Inferior parietal cortex (tissue), 1 donor: ENCODE data around the gene MEGF6.

ENCODE experiments used
- DNase-seq: peaks from one replicate; pipeline ENCODE4 v3.0.0-alpha.2; 2016; ENCODE audit errors: extremely low spot score

Gene MEGF6

DNA sequence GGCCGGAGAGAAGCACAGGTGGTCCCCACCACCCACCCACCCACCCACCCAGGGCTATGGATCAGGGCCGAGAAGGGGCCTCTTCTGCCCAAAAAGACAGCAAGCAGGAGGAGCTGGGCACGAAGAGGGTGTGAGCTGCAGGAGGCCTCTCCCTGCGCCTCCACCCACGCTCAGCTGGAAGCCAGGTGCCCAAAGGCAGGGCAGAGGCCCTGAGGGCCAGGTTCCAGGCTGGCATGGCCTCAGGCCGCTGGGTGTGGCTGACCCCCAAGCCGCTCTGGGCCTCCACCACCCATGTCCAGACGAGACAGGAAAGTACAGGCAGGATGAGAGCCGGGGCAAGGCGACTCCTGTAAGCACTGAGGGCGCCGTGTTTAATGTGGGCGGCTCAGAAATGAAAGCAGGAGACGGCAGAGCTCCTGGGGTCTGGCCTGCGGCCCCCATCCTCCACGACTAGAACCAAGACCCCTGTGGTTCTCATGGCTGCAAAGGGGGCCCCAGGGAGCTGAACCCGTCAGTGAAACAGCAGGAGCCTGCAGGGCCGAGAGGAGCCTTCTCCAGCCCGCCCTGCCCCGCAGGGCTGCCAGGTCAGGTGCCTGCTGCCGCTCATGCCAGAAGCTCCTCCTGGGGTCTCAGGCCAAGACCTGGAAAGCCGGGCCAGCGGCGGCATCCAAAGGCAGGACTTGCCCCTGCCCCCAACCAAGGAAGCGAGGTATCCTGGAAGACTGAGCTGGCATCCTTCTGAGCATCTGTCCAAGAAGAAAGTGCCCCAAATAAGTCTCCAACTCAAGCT lies 56.0 kb downstream of the MEGF6 start:
- no peak for DNase-seq

GRCh38 chr1:3553940-3554223 lies 57.4 kb downstream of the MEGF6 start:
- no peak for DNase-seq

GRCh38 chr1:3553166-3553939 lies 58.0 kb downstream of the MEGF6 start:
- no peak for DNase-seq

- no peak for DNase-seq
Observed at GRCh38 chr1:3552751-3553150, 58.6 kb downstream of the MEGF6 start.

- no peak for DNase-seq
Observed at GRCh38 chr1:3552176-3552575, 59.1 kb downstream of the MEGF6 start.

DNA sequence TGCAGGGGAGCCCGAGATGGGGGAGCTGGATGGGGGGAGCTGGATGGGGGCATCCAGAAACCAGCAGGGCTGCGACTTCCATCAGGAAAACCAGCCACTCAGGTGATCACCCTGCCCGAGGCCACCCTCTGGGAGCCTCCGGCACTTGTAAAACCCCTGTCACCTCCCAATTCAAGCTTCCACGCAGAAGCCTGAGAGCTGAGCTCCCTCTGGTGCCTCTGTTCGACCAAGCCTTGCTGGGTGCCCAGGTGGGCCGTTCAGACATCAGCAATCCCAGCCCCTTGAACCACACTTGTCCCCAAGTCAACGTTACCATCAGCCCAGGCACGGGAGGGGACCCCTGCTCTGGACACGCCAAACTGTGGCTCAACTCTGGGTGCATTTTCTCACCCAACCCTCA lies 59.6 kb downstream of the MEGF6 start:
- DNase-seq, result no peak

- no peak for DNase-seq
Observed at GRCh38 chr1:3551290-3551678, 60.0 kb downstream of the MEGF6 start.

GRCh38 chr1:3550511-3551289 lies 60.6 kb downstream of the MEGF6 start:
- no peak for DNase-seq

DNA sequence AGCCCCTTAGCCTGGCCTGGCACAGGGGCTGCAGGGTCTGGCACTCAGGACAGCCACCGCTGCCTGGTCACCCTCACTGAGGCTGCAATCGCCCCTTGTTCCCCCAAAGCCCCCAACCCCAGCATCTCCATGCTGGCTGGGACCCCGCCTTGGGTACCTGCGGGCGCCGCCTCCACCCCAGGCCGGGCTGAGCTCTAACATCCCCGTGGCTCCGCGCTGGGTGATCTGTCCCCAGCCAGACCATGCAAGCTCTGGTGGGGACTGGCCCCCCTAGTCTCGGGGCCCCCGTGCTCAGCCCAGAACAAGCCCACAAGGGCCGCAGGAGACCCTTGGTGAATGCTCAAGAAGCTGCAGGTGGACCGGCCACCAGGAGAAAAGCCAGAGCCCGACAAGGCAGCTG lies 62.4 kb downstream of the MEGF6 start:
- no peak for DNase-seq

- no peak for DNase-seq
Observed at GRCh38 chr1:3548156-3548893, 63.0 kb downstream of the MEGF6 start.

DNA sequence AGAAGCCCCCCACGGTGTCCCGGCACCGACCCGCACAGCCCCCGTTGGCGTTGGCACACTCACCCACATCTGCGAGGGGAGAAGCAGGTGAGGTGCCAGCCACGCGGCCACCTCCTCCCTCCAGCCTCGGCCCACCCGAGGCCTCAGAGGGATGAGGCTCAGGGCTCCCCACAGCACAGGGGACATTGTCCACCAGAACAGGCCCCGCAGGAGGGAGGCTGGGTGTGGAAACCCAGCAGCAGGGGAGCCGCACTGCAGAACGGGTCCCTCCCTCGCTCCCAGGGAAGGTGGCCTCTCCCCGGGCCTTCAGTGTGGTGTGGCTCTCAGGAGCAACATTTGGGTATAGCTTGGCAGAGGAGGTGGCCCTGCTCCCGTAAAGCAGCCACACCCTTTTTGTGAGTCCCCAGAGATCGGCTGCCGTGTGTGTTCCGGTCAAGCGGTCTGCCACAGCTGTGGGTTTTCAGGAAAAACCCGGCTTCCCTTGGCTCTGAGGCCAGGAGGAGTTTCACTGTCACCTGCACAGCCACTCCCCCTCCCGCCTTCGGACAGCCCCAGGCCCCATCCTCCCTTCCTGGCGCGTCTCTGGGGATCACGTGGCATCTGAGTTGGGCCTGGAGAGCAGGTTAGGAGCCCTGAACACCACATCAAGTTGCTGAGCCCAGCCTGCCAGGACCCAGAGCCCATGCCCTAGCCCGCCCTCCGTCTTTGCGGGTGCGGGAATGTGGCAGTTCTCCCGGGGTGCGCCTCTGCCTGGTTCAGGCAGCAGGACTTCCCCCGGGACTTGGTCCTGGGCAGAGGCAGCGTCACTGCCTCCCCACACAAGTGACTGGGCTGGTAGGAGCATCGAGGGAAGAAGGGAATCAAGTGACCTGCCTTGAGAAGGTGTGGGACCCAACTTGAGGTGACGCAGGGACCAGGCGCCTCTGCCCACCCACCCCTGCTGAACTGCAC lies 64.0 kb downstream of the MEGF6 start:
- DNase-seq, result no peak

DNA sequence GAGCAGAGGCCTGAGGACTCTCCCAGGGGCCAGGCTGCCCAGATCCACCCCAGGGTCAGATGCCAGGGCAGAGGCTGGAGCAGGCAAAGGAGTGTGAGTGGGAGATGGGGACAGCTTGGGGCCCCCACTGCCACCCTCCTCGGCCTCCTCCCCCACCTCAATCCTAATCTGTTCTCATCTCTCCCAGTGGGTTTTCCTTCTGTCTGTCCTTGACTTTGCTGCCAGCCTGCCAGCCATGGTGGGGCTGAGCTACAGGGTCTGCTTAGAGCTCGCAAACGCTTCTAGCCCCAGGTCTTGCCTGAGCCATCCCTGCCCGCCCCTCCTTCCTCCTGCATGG lies 65.3 kb downstream of the MEGF6 start:
- DNase-seq, result no peak

DNA sequence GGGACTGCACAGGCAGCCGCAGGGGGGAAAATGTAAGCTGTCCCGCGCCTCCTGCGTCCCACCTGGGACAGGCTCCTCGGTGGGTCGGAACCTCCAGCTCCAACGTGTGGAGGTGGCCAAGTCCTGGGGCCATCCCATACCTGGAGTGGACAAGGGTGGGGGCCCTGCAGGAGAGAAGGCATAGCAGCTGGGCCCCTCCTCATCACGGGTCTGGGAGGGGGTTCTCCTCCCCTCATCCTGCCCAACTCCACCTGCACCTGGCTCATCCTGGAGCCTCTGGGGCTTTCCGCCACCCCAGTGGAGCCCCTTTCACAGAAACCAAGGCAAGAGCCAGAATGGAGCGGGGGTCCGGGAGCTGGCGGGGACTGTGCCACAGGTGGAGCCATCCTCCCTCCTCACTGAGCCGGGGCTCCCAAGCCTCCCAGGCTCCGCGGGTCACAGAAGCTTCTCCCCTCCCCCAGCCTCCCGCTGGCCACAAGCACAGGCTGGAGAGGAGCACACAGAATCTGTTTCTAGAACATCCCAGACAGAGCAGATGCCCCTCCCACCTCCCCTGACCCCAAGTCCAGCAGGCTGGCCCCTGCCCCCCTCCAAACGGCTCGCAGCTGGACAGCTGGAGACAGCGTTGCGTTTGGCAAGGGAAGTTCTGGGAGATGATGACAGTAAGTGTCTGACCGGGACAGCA lies 65.8 kb downstream of the MEGF6 start:
- DNase-seq, result no peak

DNA sequence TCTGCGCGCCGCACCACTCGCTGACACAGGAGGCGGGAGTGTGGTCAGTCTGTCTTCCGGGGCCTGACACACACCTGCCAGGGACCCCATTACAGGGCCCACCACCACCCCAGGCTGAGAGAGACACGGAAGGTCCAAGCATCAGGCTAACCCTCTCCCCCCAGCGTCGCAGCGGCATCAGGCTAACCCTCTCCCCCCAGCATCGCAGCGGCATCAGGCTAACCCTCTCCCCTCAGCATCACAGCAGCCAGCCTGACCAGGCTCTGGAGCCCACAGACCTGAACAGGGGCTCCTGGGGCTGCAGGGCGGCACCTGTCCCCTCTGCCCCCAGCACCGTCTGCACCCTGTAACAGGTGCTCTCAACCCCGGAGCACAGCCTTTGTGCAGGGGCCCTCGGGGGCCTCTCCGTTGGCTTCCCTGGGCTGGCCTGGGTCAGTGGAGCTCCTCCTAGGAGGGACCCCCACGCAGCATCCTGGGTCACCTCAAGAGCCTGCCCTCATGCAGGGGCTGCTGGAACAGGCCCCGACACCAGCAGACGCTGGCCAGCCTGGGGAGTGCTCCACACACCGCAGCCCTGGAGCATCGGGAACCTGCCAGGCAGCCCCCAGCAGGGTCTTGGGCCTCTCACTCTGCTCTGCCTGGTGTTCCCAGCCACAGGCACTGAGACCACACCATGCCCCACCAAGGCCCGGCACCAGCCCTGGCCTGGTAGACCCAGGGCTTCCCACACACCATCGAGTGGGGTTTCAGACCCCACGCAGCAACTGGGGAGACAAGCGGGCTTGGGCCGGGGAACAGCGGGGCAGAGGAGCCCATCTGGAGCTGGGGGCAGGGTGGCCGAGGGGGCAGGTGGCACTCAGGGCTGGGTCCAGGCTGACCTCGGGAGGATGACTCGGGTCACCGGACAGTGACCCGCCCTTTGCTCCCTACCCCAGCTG lies 67.0 kb downstream of the MEGF6 start:
- DNase-seq, result no peak

- no peak for DNase-seq
Observed at GRCh38 chr1:3543076-3544039, 68.0 kb downstream of the MEGF6 start.

- no peak for DNase-seq
Observed at GRCh38 chr1:3542676-3543075, 68.6 kb downstream of the MEGF6 start.

DNA sequence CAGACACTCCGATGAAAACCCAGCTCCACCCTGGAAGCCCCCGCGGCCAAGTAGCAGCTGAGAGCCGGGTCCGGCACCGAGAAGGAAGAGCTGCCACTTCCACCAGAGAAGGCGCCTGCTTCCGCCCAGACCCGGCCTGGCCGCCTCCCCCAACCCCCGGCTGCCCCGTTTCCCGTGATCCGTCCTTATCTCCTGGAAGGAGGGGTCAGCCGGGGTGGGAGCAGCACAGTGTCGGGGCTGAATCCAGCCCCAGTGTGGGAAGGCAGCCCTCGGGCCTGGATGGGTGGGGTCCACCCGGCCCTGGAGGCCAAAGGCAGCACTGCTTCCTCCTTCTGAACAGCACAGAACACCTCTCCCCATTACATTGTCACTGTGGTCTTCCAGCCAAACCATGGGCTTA lies 69.4 kb downstream of the MEGF6 start:
- DNase-seq, result no peak

DNA sequence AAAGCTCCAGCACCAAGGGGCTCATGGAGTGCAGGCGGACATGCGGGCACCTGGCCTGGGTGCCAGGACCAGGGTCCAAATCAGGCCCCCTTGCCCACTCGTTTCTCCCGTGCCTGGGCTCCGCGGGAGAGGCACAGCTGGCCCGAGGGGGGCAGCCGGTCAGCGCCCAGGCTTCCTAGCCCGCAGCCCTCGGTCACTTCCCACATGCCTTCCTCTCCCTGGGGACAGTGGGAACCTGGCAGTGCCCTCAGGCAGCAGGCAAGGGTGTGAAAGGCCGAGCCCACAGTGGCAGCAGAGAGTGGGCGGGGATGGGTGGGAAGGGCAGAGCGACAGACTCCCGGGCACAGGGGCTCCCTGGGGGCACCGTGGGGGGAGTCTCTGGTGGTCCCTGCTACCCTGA lies 69.8 kb downstream of the MEGF6 start:
- DNase-seq, result no peak
